Measurements from ENCODE around the gene SUGCT.
A peak's percentile ranks its signal among the peaks of the same experiment; 100 is the strongest.
"Not testable (repeated sequence)": the region's sequence is repeated elsewhere in the genome, so short reads cannot be mapped to it uniquely, and the experiment has no call there.

Gene SUGCT

DNA sequence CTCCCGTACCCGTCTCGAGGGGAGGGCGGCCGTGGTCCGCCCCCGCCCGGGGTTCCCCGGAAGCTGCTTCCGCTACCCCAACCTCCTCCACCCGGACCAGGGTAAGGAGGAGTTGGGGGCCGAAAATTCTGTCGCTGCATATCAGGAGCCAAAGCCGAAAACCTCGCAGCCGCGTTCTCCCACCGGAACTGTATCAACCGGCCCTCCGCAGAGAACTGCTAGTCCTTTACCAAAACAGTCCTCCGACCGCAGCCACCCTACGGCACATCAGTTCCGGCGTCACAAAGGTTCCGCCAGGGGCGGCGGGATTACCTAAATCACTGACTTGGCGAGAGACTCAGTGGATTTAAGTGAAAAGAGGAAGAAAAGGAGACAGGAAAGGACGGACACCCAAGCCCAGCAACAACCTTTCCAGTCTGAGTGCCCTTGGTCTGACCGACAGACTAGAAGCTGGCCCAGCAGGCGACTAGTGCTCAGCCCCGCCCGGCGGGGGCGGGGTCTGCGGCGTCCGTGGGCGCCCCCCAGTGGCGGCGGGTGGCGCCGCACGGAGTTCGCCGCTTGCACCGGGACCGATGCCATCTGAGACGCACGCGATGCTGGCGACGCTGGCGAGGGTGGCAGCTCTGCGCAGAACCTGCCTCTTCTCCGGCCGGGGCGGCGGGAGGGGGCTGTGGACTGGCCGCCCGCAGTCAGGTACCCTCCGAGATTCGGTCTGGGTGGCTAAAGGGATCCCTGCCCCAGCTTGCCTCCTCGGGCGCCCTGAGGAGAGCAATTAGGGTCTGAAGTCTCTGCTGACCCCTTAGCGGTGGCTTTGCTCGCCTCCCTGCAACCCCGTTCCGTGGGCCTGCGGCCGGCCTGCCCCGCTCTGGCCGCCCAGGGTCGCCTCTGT, at the start of gene SUGCT, which contains the start of gene MPLKIP:
Gene SUGCT (plus strand): TSS at position 578 of the 889 bp plus-strand sequence.
Gene MPLKIP (minus strand): TSS at position 195 of the 889 bp plus-strand sequence. CDS start 55 bp downstream, at position 140.
- peak; percentile 72 for DNase-seq (ENCODE audit: low read depth in 2 of 2)

DNA sequence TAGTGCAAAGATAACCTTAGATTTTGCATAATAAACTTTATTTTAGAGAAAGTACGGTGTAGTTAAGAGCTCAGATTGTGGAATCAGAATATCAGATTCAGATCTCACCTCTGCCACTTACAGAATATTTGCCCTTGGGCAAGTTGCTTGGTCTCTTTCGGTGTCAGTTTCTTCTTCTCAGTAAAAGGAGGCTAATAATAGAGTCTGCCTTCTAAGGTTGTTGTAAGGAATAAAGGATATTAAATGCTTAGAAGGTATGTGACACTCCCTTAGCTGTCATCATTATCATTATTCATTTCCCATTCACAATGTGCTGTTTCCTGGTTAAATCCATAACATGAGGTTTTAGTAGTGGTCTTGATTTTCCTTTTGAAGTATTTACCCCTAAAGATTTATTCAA, 42.6 kb upstream of the SUGCT start:
- no peak for DNase-seq (ENCODE audit: low read depth in 2 of 2)

DNA sequence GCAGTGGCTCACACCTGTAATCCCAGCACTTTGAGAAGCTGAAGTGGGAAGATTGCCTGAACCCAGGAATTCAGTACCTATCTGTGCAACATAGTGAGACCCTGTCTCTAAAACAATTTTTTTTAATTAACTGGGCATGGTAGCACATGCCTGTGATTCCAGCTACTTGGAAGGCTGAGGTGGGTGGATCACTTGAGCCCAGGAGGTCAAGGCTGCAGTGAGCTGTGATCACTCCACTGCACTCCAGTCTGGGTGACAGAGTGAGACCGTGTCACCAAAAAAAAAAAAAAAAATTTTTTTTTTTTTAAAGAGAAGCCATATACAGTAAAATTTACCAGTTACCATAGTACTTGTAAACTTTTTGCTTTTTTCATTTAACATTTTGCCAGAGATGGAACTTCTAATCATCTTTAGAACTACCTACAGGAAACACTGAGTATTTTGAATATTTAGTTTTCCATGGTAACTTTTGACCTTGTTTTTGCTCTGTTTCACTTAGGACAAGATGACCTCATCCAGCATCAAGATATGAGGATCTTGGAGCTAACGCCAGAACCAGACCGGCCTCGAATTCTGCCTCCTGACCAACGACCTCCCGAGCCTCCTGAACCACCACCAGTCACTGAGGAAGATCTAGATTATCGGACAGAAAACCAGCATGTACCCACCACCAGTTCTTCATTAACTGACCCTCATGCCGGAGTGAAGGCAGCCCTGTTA, 41.0 kb upstream of the SUGCT start:
- no peak for DNase-seq (ENCODE audit: low read depth in 2 of 2)

- DNase-seq (ENCODE audit: low read depth in 2 of 2), result no peak
These were observed 39.6 kb upstream of the SUGCT start for GRCh38 chr7:40095230-40095629.

DNA sequence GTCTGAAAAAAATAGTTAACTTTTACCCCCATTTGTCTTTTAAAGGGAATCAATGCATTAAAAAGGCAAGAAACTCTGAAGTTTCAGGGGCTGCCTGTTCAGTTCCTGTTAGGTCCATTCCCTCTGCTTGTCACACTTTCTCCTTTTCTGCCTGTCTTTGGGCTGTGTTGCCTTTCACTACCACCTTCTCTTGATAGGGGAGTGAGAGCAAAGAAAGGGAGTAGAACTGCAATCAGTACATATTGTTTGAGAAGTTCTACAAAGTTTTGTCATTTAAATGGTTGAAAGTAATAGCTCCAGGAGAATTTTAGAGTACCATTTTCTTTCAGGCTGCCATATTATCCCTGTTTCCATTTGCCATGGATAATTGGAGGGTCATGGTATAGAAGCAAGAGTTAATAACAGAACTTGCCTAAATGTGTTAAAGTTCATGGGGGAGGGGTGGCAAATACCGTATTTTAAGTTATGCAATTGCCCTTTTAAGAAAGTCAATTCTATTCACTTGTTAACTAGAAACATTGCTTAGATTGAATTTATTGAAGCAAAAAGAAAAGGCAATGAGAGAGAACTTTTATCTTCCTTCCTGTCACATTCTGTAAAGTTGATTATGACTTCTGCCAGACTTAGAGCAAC, 39.0 kb upstream of the SUGCT start:
- no peak for DNase-seq (ENCODE audit: low read depth in 2 of 2)

DNA sequence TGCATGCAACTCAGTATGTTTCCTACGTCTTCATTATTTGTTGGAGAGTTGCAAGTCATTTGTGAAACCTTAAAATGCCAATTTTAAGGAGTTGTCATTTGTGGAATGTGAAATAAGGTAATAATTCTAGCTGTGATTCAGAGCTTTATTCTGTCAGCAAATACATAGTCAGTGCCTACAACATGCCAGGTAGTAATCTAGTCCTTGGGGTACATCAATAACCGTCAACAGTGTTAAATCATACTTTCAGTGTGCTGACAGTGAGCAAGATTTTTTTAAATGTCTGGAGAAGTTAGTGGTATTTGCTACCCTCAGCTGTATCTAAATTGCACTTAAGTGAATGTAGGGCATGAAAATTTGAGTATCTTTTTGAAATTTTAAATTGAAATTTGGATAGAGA, 37.1 kb upstream of the SUGCT start:
- no peak for DNase-seq (ENCODE audit: low read depth in 2 of 2)

GRCh38 chr7:40098810-40099209, 36.0 kb upstream of the SUGCT start:
- DNase-seq (ENCODE audit: low read depth in 2 of 2), result no peak

DNA sequence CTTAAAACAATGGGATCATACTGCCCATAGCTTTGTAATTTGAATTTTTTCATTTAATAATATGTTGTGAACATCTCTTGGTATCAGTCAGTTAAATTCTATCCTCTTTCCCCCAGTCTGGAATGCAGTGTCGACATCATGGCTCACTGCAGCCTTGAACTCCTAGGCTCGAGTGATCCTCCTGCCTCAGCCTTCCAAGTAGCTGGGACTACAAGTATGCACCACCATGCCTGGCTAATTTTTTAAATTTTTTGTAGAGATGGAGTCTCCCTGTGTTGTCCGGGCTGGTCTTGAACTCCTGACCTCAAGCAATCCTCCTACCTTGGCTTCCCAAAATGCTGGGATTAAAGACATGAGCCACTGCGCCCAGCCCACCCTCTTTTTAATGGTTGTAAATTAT, 35.0 kb upstream of the SUGCT start:
- DNase-seq (ENCODE audit: low read depth in 2 of 2), result no peak

- no peak for DNase-seq (ENCODE audit: low read depth in 2 of 2)
These were observed 33.6 kb upstream of the SUGCT start for GRCh38 chr7:40101201-40101600.

DNA sequence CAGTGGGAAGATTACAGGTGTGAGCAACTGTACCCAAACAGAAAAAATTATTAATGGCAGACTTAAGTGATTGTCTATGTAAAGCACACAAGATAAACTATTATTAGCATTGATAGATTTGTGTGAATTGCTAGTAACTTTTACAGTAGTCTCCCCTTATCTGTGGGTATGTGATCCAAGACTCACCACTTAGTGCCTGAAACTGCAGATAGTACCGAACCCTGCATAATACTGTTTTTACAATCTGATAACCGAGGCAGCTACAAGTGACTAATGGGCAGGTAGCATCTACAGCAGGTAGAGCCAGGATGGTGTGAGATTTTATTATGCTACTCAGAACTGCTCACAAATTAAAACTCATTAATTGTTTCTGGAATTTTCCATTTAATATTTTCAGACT, 31.9 kb upstream of the SUGCT start:
- DNase-seq (ENCODE audit: low read depth in 2 of 2), result no peak

- DNase-seq (ENCODE audit: low read depth in 2 of 2), result no peak
These were observed 28.8 kb upstream of the SUGCT start for GRCh38 chr7:40105879-40106473.

GRCh38 chr7:40115936-40116335, 18.9 kb upstream of the SUGCT start:
- no peak for DNase-seq (ENCODE audit: low read depth in 2 of 2)

DNA sequence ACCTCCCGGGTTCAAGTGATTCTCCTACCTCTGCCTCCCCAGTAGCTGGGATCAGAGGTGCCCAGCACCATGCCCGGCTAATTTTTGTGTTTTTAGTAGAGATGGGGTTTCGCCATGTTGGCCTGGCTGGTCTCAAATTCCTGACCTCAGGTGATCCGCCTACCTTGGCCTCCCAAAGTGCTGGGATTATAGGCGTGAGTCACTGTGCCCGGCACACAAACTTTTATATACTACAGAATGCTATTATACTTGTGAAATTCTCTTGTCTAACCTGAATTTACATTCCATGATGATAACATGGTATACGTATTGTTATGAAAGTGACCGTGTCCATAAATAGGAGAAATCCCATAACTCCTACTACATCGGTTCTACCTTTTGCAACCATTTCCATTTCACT, 17.6 kb upstream of the SUGCT start:
- DNase-seq (ENCODE audit: low read depth in 2 of 2), result not testable (repeated sequence)

DNA sequence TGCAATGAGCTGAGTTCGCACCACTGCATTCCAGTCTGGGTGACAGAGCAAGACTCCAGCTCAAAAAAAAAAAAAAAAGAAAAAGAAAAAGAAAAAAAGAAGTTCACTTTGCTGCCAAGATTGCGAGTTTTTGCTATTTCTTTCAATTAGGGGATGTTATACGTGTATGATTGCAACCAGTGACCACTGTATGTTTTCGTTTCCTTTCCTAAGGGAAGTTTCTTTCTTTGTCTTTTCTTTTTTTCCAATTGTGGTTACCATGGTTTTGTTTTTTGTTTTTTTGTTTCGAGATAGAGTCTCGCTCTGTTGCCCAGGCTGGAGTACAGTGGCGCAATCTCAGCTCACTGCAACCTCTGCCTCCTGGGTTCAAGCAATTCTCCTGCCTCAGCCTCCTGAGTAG, 16.6 kb upstream of the SUGCT start:
- not testable (repeated sequence) for DNase-seq (ENCODE audit: low read depth in 2 of 2)

- DNase-seq (ENCODE audit: low read depth in 2 of 2), result no peak
These were observed 14.8 kb upstream of the SUGCT start for GRCh38 chr7:40120020-40120419.

GRCh38 chr7:40122100-40122939, 12.5 kb upstream of the SUGCT start:
- DNase-seq (ENCODE audit: low read depth in 2 of 2), result not testable (repeated sequence)

GRCh38 chr7:40122940-40123254, 11.9 kb upstream of the SUGCT start:
- no peak for DNase-seq (ENCODE audit: low read depth in 2 of 2)

GRCh38 chr7:40133561-40134427, 1.0 kb upstream of the SUGCT start:
- no peak for DNase-seq (ENCODE audit: low read depth in 2 of 2)

DNA sequence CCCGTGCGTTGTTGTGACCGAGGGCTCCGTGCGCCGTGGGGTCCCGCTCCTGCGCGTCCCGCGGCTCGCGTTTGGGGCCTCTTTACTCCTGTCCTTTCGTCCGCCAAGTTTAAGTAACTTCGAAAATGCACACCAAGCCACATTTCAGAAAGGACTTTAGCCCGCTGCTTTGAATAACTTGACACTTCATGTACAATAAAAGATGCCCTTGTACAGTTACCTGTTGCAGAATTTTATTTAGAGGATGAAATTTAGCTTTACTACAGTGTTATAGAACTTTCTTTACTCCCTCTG, 459 bp downstream of the SUGCT start:
- DNase-seq (ENCODE audit: low read depth in 2 of 2), result no peak

DNA sequence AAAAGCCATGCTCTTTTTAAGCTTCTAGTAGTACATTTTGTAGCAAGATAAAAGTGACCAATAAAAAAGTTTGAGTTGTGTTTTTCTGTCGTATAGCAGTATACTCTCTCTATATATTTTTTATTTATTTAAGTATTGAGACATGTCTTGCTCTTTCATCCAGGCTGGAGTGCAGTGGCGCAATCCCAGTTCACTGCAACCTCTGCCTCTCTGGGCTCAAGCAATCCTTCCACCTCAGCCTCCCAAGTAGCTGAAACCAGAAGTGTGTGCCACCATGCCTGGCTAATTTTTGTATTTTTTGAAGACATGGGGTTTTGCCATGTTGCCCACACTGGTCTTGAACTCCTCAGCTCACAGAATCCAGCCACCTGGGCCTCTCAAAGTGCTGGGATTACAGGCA, 2.8 kb downstream of the SUGCT start:
- DNase-seq (ENCODE audit: low read depth in 2 of 2), result no peak

GRCh38 chr7:40138973-40139372, 4.2 kb downstream of the SUGCT start:
- DNase-seq (ENCODE audit: low read depth in 2 of 2), result no peak
